Activated B cell treated with CpG ODN at 0.5 μM for 24 hours (primary cell): ENCODE data around the gene PKN2. TPM values are rescaled to one million over a fixed set of nuclear protein-coding genes. Genes with fewer than 3 reads are reported as not detected.

Experiments
- ATAC-seq: fragments of 200-7000 bp; cut with Tn5 transposase; one replicate; pipeline ENCODE4 v1.10.0; 2021; ENCODE audit warnings: low read depth, mild to moderate bottlenecking, moderate library complexity
- CTCF ChIA-PET: fragments of 350-600 bp; sonication (Branson Sonifier 250); formaldehyde crosslinking; loops from one replicate; lab custom pipeline; 2021; ENCODE audit warnings: antibody characterized with exemption; lab: Charles Lee
- POLR2A ChIA-PET: fragments of 350-600 bp; sonication (Branson Sonifier 250); formaldehyde crosslinking; loops from one replicate; lab custom pipeline; 2021; ENCODE audit warnings: antibody characterized with exemption; lab: Charles Lee
- DNase-seq: peaks from one replicate; pipeline ENCODE4 v3.0.0; 2022
- H3K27ac Mint-ChIP-seq: one replicate; pipeline ENCODE4 v1.8.0; 2020; ENCODE audit warnings: mixed read lengths
- H3K27me3 Mint-ChIP-seq: one replicate; pipeline ENCODE4 v1.8.0; 2021; ENCODE audit warnings: mixed read lengths
- H3K36me3 Mint-ChIP-seq: one replicate; pipeline ENCODE4 v1.8.0; 2021; ENCODE audit warnings: low read depth, mixed read lengths
- H3K4me1 Mint-ChIP-seq: one replicate; pipeline ENCODE4 v1.8.0; 2021; ENCODE audit warnings: mixed read lengths
- H3K4me3 Mint-ChIP-seq: one replicate; pipeline ENCODE4 v1.8.0; 2020; ENCODE audit warnings: mild to moderate bottlenecking, mixed read lengths
- H3K9me3 Mint-ChIP-seq: one replicate; pipeline ENCODE4 v1.8.0; 2020; ENCODE audit warnings: mixed read lengths
- CTCF ChIP-seq: fragments of 200-600 bp; IDR thresholded peaks from one replicate; pipeline ENCODE4 v1.8.0; 2022; ENCODE audit warnings: antibody characterized with exemption, mild to moderate bottlenecking
- intact Hi-C: fragments of 100-400 bp; cut with micrococcal nuclease; formaldehyde crosslinking; loops from one replicate; pipeline ENCODE4 v1.15.1; 2024
- total RNA-seq: library from RNA; stranded (reverse); gene quantifications from 2 replicates; pipeline ENCODE4 v1.2.3, GENCODE V29; 2022

PKN2 gene
- total RNA-seq, 1 donor from 2014 or later, result 42.7 TPM

- no peak for DNase-seq
- ChIA-PET POLR2A (interaction anchor here (0.6 to 3.3 kb wide), 7 partner anchors 11 to 1981 kb away, joined by 3 to 29 read pairs (median 15); partner anchors contain the start of genes GTF2B and SH3GLB1), CTCF (interaction anchor here (1.0 to 1.3 kb wide), 2 partner anchors 10 to 27 kb away, joined by 3 read pairs; no protein-coding TSS in a partner anchor)
- H3K9me3 Mint-ChIP-seq, result no peaks in the 10 kb centered on the region
- intact Hi-C loops, result loop anchor here (10.0 kb wide), 4 partner anchors 510 to 1980 kb away; partner anchors contain the start of genes GBP4, SH3GLB1 and ZNF326
- TF ChIP-seq CTCF, result no peak
- H3K4me1 Mint-ChIP-seq, result peaks cover 33% of the 10 kb centered on the region
- H3K36me3 Mint-ChIP-seq, result peaks cover 14% of the 10 kb centered on the region
- no peaks in the 10 kb centered on the region for H3K27me3 Mint-ChIP-seq
- peak overlapping the region; percentile 97 for H3K27ac Mint-ChIP-seq
- H3K4me3 Mint-ChIP-seq, result peak overlapping the region; percentile 95
- ATAC-seq, result no peak
Observed at GRCh38 chr1:88685259-88685620, 1.2 kb downstream of the PKN2 start.

GRCh38 chr1:88691540-88691939 is 7.5 kb downstream of the PKN2 start:
- Mint-ChIP-seq H3K9me3 (no peaks in the 10 kb centered on the region), H3K27ac (no peak overlapping the region), H3K36me3 (peaks cover 33% of the 10 kb centered on the region), H3K4me3 (no peak overlapping the region), H3K27me3 (no peaks in the 10 kb centered on the region), H3K4me1 (peaks cover 25% of the 10 kb centered on the region)
- no peak for TF ChIP-seq CTCF
- no peak for ATAC-seq
- no peak for DNase-seq
- CTCF ChIA-PET, result no interaction called here
- intact Hi-C loops, result no loop called here
- POLR2A ChIA-PET, result no interaction called here

GRCh38 chr1:88695781-88696180 is 11.7 kb downstream of the PKN2 start:
- ATAC-seq, result no peak
- Mint-ChIP-seq H3K27ac (no peak overlapping the region), H3K36me3 (peaks cover 27% of the 10 kb centered on the region), H3K4me1 (peaks cover 47% of the 10 kb centered on the region), H3K9me3 (no peaks in the 10 kb centered on the region), H3K4me3 (no peak overlapping the region), H3K27me3 (no peaks in the 10 kb centered on the region)
- ChIA-PET POLR2A (interaction anchor here (3.6 kb wide), 1 partner anchor 11 kb away, joined by 18 read pairs; the partner anchor contains the start of gene PKN2), CTCF (no interaction called here)
- no peak for DNase-seq
- no peak for TF ChIP-seq CTCF
- intact Hi-C loops, result no loop called here

- no peaks in the 10 kb centered on the region for H3K27me3 Mint-ChIP-seq
- no peak for DNase-seq
- no peak overlapping the region for H3K4me3 Mint-ChIP-seq
- CTCF ChIA-PET, result interaction anchor here (1.9 kb wide), 1 partner anchor 41 kb away, joined by 4 read pairs; no protein-coding TSS in a partner anchor
- no peaks in the 10 kb centered on the region for H3K9me3 Mint-ChIP-seq
- intact Hi-C loops, result no loop called here
- peaks cover 56% of the 10 kb centered on the region for H3K4me1 Mint-ChIP-seq
- POLR2A ChIA-PET, result interaction anchor here (3.6 kb wide), 1 partner anchor 13 kb away, joined by 18 read pairs; the partner anchor contains the start of gene PKN2
- no peak overlapping the region for H3K27ac Mint-ChIP-seq
- no peak for TF ChIP-seq CTCF
- no peak for ATAC-seq
- peaks cover 19% of the 10 kb centered on the region for H3K36me3 Mint-ChIP-seq
Observed at GRCh38 chr1:88697503-88697902, 13.4 kb downstream of the PKN2 start.

- ChIA-PET CTCF (no interaction called here), POLR2A (interaction anchor here (3.6 kb wide), 1 partner anchor 13 kb away, joined by 18 read pairs; the partner anchor contains the start of gene PKN2)
- H3K36me3 Mint-ChIP-seq, result peaks cover 17% of the 10 kb centered on the region
- intact Hi-C loops, result no loop called here
- H3K27ac Mint-ChIP-seq, result no peak overlapping the region
- H3K27me3 Mint-ChIP-seq, result no peaks in the 10 kb centered on the region
- H3K4me1 Mint-ChIP-seq, result peaks cover 57% of the 10 kb centered on the region
- ATAC-seq, result no peak
- DNase-seq, result no peak
- no peak for TF ChIP-seq CTCF
- no peak overlapping the region for H3K4me3 Mint-ChIP-seq
- H3K9me3 Mint-ChIP-seq, result no peaks in the 10 kb centered on the region
Observed at GRCh38 chr1:88698140-88698539, 14.1 kb downstream of the PKN2 start.
